Smooth muscle cell (in vitro differentiated cells): ENCODE results near the gene IFNK. TPM values are rescaled to one million over a fixed set of nuclear protein-coding genes. Genes with fewer than 3 reads are reported as not detected.

Experiments used
- DNase-seq: peaks from one replicate; lab custom pipeline; 2025; ENCODE audit not compliant: unreplicated experiment; lab: John Stamatoyannopoulos, UW
- H2AFZ ChIP-seq: fragments of 200-600 bp; sonication (generic); 2 replicates; pipeline ENCODE4 v1.6.0; 2016; ENCODE audit warnings: antibody characterized with exemption, low read depth, mild to moderate bottlenecking
- H3F3A ChIP-seq: fragments of 200-600 bp; sonication (generic); 2 replicates; pipeline ENCODE4 v1.6.0; 2017; ENCODE audit warnings: antibody characterized with exemption, low read depth
- H3K27ac ChIP-seq: fragments of 200-600 bp; sonication (generic); 2 replicates; pipeline ENCODE4 v1.5.1; 2016; ENCODE audit warnings: low read depth, mild to moderate bottlenecking
- H3K27me3 ChIP-seq: fragments of 200-600 bp; sonication (generic); 2 replicates; pipeline ENCODE4 v1.6.1; 2016; ENCODE audit warnings: low read depth, mild to moderate bottlenecking
- H3K36me3 ChIP-seq: fragments of 200-600 bp; sonication (generic); 2 replicates; pipeline ENCODE4 v1.5.1; 2016; ENCODE audit warnings: low read depth
- H3K4me1 ChIP-seq: fragments of 200-600 bp; sonication (generic); 2 replicates; pipeline ENCODE4 v1.5.1; 2016; ENCODE audit warnings: low read depth
- H3K4me2 ChIP-seq: fragments of 200-600 bp; sonication (generic); 2 replicates; pipeline ENCODE4 v1.6.0; 2016; ENCODE audit warnings: mild to moderate bottlenecking
- H3K4me3 ChIP-seq: fragments of 200-600 bp; sonication (generic); 2 replicates; pipeline ENCODE4 v1.5.1; 2016; ENCODE audit warnings: mild to moderate bottlenecking
- H3K79me2 ChIP-seq: fragments of 200-600 bp; sonication (generic); 2 replicates; pipeline ENCODE4 v1.6.0; 2016; ENCODE audit warnings: low read depth, mild to moderate bottlenecking
- H3K9ac ChIP-seq: fragments of 200-600 bp; sonication (generic); 2 replicates; pipeline ENCODE4 v1.6.0; 2016; ENCODE audit warnings: low read depth
- H3K9me3 ChIP-seq: fragments of 200-600 bp; sonication (generic); replicated peaks from 2 replicates; pipeline ENCODE4 v1.5.1; 2016; ENCODE audit warnings: low read depth
- H4K20me1 ChIP-seq: fragments of 200-600 bp; sonication (generic); 2 replicates; pipeline ENCODE4 v1.6.0; 2016; ENCODE audit warnings: low read depth
- CTCF ChIP-seq: fragments of 200-600 bp; sonication (generic); IDR thresholded peaks from 2 replicates; pipeline ENCODE4 v1.5.1; 2017; ENCODE audit warnings: borderline replicate concordance, mild to moderate bottlenecking, antibody characterized with exemption; ENCODE audit not compliant: insufficient read depth, poor library complexity, severe bottlenecking
- WGBS: methylation state at CpG from one replicate; pipeline ENCODE4 v1.1.7; 2016; ENCODE audit warnings: low lambda C conversion rate; 5-methylcytosine and 5-hydroxymethylcytosine counted together
- polyA plus RNA-seq: library from polyadenylated mRNA; unstranded; fragments of >200 nt; fragmentation: Nextera tagmentation; extraction: Ambion mirVana; gene quantifications from 2 replicates; pipeline ENCODE4 v1.2.1, GENCODE V29; 2016
- total RNA-seq: library from RNA; depleted of rRNA; stranded (reverse); fragments of >200 nt; gene quantifications from 2 replicates; pipeline ENCODE4 v1.2.3, GENCODE V29; 2014

Gene IFNK
- total and polyA plus RNA-seq, 2 experiments from 2014 or later, result not detected

GRCh38 chr9:27541740-27542139 lies 17.6 kb downstream of the IFNK start:
- 98% methylated on average over 4 of the region's 4 CpGs for WGBS
- no peaks in the 10 kb centered on the region for H3F3A ChIP-seq
- no peaks in the 10 kb centered on the region for H3K36me3 ChIP-seq
- no peak overlapping the region for H2AFZ ChIP-seq
- H3K4me2 ChIP-seq, result no peak overlapping the region
- H4K20me1 ChIP-seq, result no peaks in the 10 kb centered on the region
- H3K27me3 ChIP-seq, result no peaks in the 10 kb centered on the region
- H3K9me3 ChIP-seq, result no peaks in the 10 kb centered on the region
- TF ChIP-seq CTCF, result no peak
- H3K4me3 ChIP-seq, result no peak overlapping the region
- DNase-seq, result no peak
- no peaks in the 10 kb centered on the region for H3K4me1 ChIP-seq
- H3K79me2 ChIP-seq, result no peaks in the 10 kb centered on the region
- H3K27ac ChIP-seq, result no peak overlapping the region
- H3K9ac ChIP-seq, result no peak overlapping the region

- Histone ChIP-seq H3K36me3 (no peaks in the 10 kb centered on the region), H2AFZ (no peak overlapping the region), H3K27me3 (no peaks in the 10 kb centered on the region), H3K79me2 (no peaks in the 10 kb centered on the region), H3F3A (no peaks in the 10 kb centered on the region), H3K4me2 (no peak overlapping the region), H3K27ac (no peak overlapping the region), H3K4me3 (no peak overlapping the region), H4K20me1 (no peaks in the 10 kb centered on the region), H3K4me1 (no peaks in the 10 kb centered on the region), H3K9me3 (no peaks in the 10 kb centered on the region), H3K9ac (no peak overlapping the region)
- 95% methylated on average over 2 of the region's 2 CpGs for WGBS
- TF ChIP-seq CTCF, result no peak
- no peak for DNase-seq
Measured at GRCh38 chr9:27542508-27542907, 18.4 kb downstream of the IFNK start.

GRCh38 chr9:27545471-27545870 lies 21.4 kb downstream of the IFNK start:
- no peaks in the 10 kb centered on the region for H4K20me1 ChIP-seq
- 91% methylated on average over 3 of the region's 3 CpGs for WGBS
- no peak overlapping the region for H3K9ac ChIP-seq

More at GRCh38 chr9:27545471-27545870, 21.4 kb downstream of the IFNK start:
- no peak overlapping the region for H3K4me2 ChIP-seq
- H3K79me2 ChIP-seq, result no peaks in the 10 kb centered on the region
- no peaks in the 10 kb centered on the region for H3F3A ChIP-seq
- no peak overlapping the region for H2AFZ ChIP-seq
- H3K9me3 ChIP-seq, result no peaks in the 10 kb centered on the region
- no peak overlapping the region for H3K27ac ChIP-seq
- no peaks in the 10 kb centered on the region for H3K27me3 ChIP-seq
- no peak for DNase-seq
- no peaks in the 10 kb centered on the region for H3K36me3 ChIP-seq
- TF ChIP-seq CTCF, result no peak
- H3K4me1 ChIP-seq, result no peaks in the 10 kb centered on the region
- H3K4me3 ChIP-seq, result no peak overlapping the region
